GM13976 (cell line): ENCODE measurements around the gene RGS9.

Source experiments
- DNase-seq: peaks from one replicate; pipeline ENCODE4 v3.0.0; 2012; ENCODE audit warnings: low spot score
- in situ Hi-C: fragments of 300-500 bp; cut with MboI; formaldehyde crosslinking; loops from one replicate; pipeline ENCODE4 v1.12.0; 2022; ENCODE audit warnings: low sequenced_read_pairs, mixed read lengths, inconsistent platforms; ENCODE audit not compliant: unreplicated experiment
- TF ChIP-seq, protein P1 (sequence below): IDR thresholded peaks from 2 replicates; pipeline ENCODE4 v1.5.1; 2012; ENCODE audit warnings: borderline replicate concordance, mild to moderate bottlenecking; ENCODE audit not compliant: insufficient read depth; ENCODE audit errors: extremely low read depth, missing control alignments, control extremely low read depth

RGS9 gene

GRCh38 chr17:65097110-65097509 is 40.1 kb upstream of the RGS9 start:
- in situ Hi-C loops = no loop called here
- TF ChIP-seq, protein P1, sequence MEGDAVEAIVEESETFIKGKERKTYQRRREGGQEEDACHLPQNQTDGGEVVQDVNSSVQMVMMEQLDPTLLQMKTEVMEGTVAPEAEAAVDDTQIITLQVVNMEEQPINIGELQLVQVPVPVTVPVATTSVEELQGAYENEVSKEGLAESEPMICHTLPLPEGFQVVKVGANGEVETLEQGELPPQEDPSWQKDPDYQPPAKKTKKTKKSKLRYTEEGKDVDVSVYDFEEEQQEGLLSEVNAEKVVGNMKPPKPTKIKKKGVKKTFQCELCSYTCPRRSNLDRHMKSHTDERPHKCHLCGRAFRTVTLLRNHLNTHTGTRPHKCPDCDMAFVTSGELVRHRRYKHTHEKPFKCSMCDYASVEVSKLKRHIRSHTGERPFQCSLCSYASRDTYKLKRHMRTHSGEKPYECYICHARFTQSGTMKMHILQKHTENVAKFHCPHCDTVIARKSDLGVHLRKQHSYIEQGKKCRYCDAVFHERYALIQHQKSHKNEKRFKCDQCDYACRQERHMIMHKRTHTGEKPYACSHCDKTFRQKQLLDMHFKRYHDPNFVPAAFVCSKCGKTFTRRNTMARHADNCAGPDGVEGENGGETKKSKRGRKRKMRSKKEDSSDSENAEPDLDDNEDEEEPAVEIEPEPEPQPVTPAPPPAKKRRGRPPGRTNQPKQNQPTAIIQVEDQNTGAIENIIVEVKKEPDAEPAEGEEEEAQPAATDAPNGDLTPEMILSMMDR = no peak
- no peak for DNase-seq

DNA sequence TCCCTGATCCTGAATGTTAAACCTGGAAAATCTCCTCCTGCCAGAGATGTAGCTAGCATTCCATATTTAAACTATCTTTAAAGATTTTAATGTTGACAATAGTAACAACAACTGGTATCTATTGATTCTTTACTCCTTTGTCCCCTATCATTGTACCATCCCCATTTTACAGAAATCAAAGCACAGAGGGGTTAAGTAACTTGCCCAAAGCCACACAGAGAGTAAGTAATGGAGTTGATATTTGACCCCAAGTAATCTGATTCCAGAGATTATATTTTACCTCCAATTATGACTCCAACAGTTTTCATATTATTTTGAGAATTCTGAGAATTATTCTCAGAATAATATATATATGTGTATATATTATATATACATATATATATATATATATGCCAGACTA is 37.7 kb upstream of the RGS9 start:
- in situ Hi-C loops = no loop called here
- DNase-seq = no peak
- TF ChIP-seq, protein P1 = no peak

- peak; percentile 84 for DNase-seq
- in situ Hi-C loops = no loop called here
- TF ChIP-seq, protein P1 = no peak
These were observed 37.2 kb upstream of the RGS9 start for GRCh38 chr17:65099941-65100315.

DNA sequence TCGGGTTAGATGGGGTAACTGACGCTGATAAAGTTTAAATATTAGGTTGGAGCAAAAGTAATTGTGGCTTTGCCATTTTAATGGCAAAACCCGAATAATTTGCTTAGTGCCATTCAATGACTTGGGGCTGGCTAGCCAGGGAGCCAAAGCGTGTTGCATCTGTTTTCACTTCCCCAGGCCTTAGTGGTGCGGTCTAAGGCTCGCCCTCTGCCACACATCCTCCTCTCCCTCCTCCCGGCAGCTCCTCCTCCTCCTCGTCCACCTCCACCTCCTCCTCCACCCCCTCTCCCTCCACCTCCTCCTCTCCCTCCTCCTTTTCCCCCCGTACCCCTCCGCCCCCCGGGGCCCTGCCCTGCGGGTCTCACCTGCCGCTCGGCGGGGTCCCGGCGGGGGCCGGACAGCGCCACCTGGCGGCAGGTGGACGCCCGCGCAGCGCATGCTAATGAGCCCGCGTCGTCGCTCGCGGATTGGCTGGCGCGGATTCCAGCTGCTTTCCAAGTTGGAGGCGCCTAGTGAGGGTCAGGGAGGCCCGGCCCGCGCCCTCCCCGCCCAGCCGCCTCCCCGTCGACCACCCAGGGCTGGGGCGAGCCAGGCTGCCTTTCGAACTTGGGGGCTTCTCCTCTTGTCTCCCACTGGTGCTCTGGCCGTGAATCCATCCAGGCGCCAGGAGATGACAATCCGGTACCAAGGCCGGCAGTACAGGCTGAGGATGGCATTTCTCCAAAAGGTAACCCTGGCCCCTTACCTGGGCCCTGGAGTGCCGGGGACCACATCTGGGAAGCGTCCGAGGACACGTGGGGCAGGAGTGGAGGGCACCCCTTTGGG is 36.6 kb upstream of the RGS9 start:
- TF ChIP-seq, protein P1 = peak; percentile 95
- in situ Hi-C loops = no loop called here
- DNase-seq = peak; percentile 86

DNA sequence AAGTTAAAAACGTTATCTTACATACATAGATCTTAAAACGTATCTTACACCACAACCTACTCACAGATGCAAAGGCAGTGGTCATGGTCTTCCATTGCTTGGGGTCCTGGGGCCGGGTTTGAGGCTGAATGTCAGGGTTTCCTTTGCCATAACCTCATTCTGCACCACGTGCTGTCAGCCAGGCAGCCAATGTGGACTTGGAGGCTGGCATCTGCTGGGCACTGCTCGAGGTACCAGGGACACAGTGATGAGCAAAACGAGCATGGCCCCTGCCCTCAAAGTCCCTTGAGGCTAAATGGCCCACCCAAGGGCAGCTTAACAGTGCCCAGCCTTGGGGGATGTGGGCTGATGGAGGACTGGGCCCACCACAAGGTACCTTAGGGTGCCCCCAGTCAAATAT is 35.8 kb upstream of the RGS9 start:
- in situ Hi-C loops = no loop called here
- TF ChIP-seq, protein P1 = no peak
- no peak for DNase-seq

GRCh38 chr17:65102235-65102634 is 34.9 kb upstream of the RGS9 start:
- in situ Hi-C loops = no loop called here
- TF ChIP-seq, protein P1 = no peak
- DNase-seq = no peak
